Peyer's patch (tissue), 4 donors: ENCODE data around the gene CSTB. TPM values are rescaled to one million over a fixed set of nuclear protein-coding genes. Genes with fewer than 3 reads are reported as not detected.

Experiments used
- DNase-seq, 3 donors: peaks; one replicate each; pipeline ENCODE4 v3.0.0-alpha.2; 2017 to 2019
- H3K27ac ChIP-seq, 4 donors: fragments of 200-600 bp; sonication (generic); one replicate each; pipeline ENCODE4 v1.5.1; 2016 to 2019
- H3K27me3 ChIP-seq, 2 donors: fragments of 200-600 bp; sonication (generic); one replicate each; pipeline ENCODE4 v1.5.1; 2019
- H3K36me3 ChIP-seq, 3 donors: fragments of 200-600 bp; sonication (generic); one replicate each; pipeline ENCODE4 v1.5.1; 2016 to 2019
- H3K4me1 ChIP-seq, 4 donors: fragments of 200-600 bp; sonication (generic); one replicate each; pipeline ENCODE4 v1.5.1; 2016 to 2019
- H3K4me3 ChIP-seq, 4 donors: fragments of 200-600 bp; sonication (generic); 1 replicate in 3 of 4; 2 replicates in 1 of 4; pipeline ENCODE4 v1.5.1; 2016 to 2019; ENCODE audit warnings: mild to moderate bottlenecking in 1 of 4
- H3K9me3 ChIP-seq, 4 donors: fragments of 200-600 bp; sonication (generic); one replicate each; pipeline ENCODE4 v1.5.1; 2016 to 2019; ENCODE audit warnings: mild to moderate bottlenecking in 1 of 4
- POLR2A ChIP-seq, 2 donors: fragments of 450-650 bp; IDR thresholded peaks; one replicate each; pipeline ENCODE4 v1.5.1; 2017; ENCODE audit warnings: antibody characterized with exemption in 2 of 2, mild to moderate bottlenecking in 2 of 2, moderate library complexity in 2 of 2
- total RNA-seq, 4 donors: library from RNA; depleted of rRNA; stranded (reverse); fragments of >200 nt; gene quantifications; one replicate each; pipeline ENCODE4 v1.1.0, GENCODE V29; 2016
- TF ChIP-seq, protein P1 (sequence below), 6 experiments: fragments of 450-650 bp in 4 of 6; fragments of 200-600 bp in 2 of 6; sonication (generic) in 1 of 6; IDR thresholded peaks; one replicate each; pipeline ENCODE4 v1.5.1; 2017 to 2019; ENCODE audit warnings: antibody characterized with exemption in 6 of 6, mild to moderate bottlenecking in 3 of 6, moderate library complexity in 1 of 6

The CSTB gene
- total RNA-seq, 4 donors from 2014 or later = 7.4 to 16.1 (median 13.3) TPM

- no peaks in the 10 kb centered on the region for H3K4me1 ChIP-seq
- H3K27me3 ChIP-seq = no peaks in the 10 kb centered on the region
- no peaks in the 10 kb centered on the region for H3K36me3 ChIP-seq
- H3K27ac ChIP-seq = no peak overlapping the region
- DNase-seq = no peak
- no peak overlapping the region for H3K4me3 ChIP-seq
- H3K9me3 ChIP-seq = peaks cover 0 to 12% (median 0%) of the 10 kb centered on the region in 4 donors
- TF ChIP-seq POLR2A (IDR thresholded peaks at IDR 0.05) = no peak
- TF ChIP-seq, protein P1, sequence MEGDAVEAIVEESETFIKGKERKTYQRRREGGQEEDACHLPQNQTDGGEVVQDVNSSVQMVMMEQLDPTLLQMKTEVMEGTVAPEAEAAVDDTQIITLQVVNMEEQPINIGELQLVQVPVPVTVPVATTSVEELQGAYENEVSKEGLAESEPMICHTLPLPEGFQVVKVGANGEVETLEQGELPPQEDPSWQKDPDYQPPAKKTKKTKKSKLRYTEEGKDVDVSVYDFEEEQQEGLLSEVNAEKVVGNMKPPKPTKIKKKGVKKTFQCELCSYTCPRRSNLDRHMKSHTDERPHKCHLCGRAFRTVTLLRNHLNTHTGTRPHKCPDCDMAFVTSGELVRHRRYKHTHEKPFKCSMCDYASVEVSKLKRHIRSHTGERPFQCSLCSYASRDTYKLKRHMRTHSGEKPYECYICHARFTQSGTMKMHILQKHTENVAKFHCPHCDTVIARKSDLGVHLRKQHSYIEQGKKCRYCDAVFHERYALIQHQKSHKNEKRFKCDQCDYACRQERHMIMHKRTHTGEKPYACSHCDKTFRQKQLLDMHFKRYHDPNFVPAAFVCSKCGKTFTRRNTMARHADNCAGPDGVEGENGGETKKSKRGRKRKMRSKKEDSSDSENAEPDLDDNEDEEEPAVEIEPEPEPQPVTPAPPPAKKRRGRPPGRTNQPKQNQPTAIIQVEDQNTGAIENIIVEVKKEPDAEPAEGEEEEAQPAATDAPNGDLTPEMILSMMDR (IDR thresholded peaks at IDR 0.05) = no peak
These were observed 43.6 kb upstream of the CSTB start for GRCh38 chr21:43819511-43820405.

- no peak overlapping the region for H3K4me3 ChIP-seq
- H3K27ac ChIP-seq = no peak overlapping the region
- peaks cover 0 to 12% (median 0%) of the 10 kb centered on the region in 4 donors for H3K9me3 ChIP-seq
- no peak for DNase-seq
- H3K27me3 ChIP-seq = no peaks in the 10 kb centered on the region
- H3K4me1 ChIP-seq = no peaks in the 10 kb centered on the region
- H3K36me3 ChIP-seq = no peaks in the 10 kb centered on the region
- TF ChIP-seq POLR2A (IDR thresholded peaks at IDR 0.05) = no peak
- TF ChIP-seq, protein P1 (IDR thresholded peaks at IDR 0.05) = no peak
These were observed 42.6 kb upstream of the CSTB start for GRCh38 chr21:43818685-43819084.

GRCh38 chr21:43817157-43818086, 41.3 kb upstream of the CSTB start:
- Histone ChIP-seq H3K4me1 (peaks cover 0 to 2% (median 0%) of the 10 kb centered on the region in 4 donors), H3K27ac (no peak overlapping the region), H3K9me3 (peaks cover 0 to 12% (median 0%) of the 10 kb centered on the region in 4 donors), H3K36me3 (no peaks in the 10 kb centered on the region), H3K27me3 (no peaks in the 10 kb centered on the region), H3K4me3 (no peak overlapping the region)
- DNase-seq = no peak
- TF ChIP-seq, protein P1 (IDR thresholded peaks at IDR 0.05) = no peak
- TF ChIP-seq POLR2A (IDR thresholded peaks at IDR 0.05) = no peak

- H3K4me3 ChIP-seq = no peak overlapping the region
- peaks cover 0 to 12% (median 0%) of the 10 kb centered on the region in 4 donors for H3K9me3 ChIP-seq
- H3K36me3 ChIP-seq = no peaks in the 10 kb centered on the region
- H3K27ac ChIP-seq = no peak overlapping the region
- H3K27me3 ChIP-seq = no peaks in the 10 kb centered on the region
- no peak for TF ChIP-seq POLR2A (IDR thresholded peaks at IDR 0.05)
- TF ChIP-seq, protein P1 (IDR thresholded peaks at IDR 0.05) = no peak
- H3K4me1 ChIP-seq = peaks cover 0 to 10% (median under 1%) of the 10 kb centered on the region in 4 donors
- DNase-seq = no peak
These were observed 40.5 kb upstream of the CSTB start for GRCh38 chr21:43816611-43817071.

DNA sequence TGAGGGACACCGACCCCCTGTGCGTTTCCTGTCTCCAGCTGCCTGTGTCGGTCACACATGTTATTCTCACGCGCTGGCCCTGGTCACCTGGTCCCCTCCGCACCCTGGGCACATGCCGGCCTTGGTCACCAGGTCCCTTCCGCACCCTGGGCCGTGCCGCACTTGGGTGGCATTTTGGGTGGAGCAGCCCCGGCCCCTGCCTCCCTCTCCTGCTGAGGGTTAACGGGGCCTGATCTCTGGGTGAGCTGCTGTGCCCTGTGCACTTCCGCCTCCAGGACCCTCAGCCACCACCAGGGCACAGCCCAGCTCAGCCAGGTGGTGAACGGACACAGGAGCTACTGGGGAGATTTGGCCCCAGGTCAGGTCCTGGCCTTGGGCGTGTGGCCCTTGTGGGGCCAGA, 39.9 kb upstream of the CSTB start:
- DNase-seq = no peak
- Histone ChIP-seq H3K9me3 (peaks cover 0 to 12% (median 0%) of the 10 kb centered on the region in 4 donors), H3K36me3 (no peaks in the 10 kb centered on the region), H3K27me3 (no peaks in the 10 kb centered on the region), H3K4me1 (peaks cover 0 to 15% (median 3%) of the 10 kb centered on the region in 4 donors), H3K4me3 (no peak overlapping the region), H3K27ac (no peak overlapping the region)
- TF ChIP-seq, protein P1 (IDR thresholded peaks at IDR 0.05) = no peak
- TF ChIP-seq POLR2A (IDR thresholded peaks at IDR 0.05) = no peak
